ENCODE data around the gene SLC2A5.

SLC2A5 gene

DNA sequence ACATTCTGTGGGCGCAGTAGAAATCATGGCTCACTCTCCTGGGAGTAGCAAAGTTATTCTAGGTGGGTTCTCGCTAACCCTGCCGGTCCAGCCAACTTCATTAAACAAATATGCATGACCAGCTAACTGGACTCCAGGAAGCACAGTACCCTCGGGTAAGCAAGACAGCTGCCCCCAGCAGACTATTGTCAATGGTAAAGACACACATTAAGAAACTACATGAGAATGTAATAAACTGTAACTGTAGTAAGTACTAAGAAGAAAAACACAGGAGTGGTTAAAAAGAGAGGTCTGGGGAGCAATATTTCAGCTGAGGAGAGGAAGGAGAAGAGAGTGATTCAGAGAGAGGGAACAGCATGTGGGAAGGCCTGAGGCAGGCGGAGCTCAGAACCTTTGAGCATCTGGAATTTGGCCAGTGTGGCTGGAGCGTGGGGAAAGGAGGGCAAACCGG, 7.4 kb downstream of the SLC2A5 start:
- no peak for DNase-seq (ENCODE audit: low spot score)

- DNase-seq (ENCODE audit: low spot score), result no peak
Observed at GRCh38 chr1:9061252-9061960, 8.0 kb downstream of the SLC2A5 start.

GRCh38 chr1:9059891-9060744, 9.3 kb downstream of the SLC2A5 start:
- no peak for DNase-seq (ENCODE audit: low spot score)

DNA sequence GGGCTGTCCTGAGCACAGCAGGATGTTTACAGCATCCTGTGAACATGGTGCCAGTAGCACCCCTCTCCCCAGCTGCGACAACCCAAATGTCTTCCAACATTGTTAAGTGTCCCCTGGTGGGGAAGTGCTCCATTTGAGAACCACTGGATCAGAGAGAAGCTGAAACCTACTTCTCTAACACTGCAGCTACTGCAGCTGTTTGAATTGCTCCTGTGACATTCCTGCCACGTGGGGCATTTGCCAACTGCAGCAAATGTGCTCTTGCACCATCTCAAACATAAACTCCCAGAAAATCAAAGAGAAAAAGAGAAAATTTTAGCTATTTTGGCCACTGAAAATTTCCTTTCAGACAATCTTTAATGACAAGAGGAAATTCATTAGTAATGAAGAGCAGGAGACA, 11.0 kb downstream of the SLC2A5 start:
- no peak for DNase-seq (ENCODE audit: low spot score)

- no peak for DNase-seq (ENCODE audit: low spot score)
Observed at GRCh38 chr1:9057851-9058250, 11.6 kb downstream of the SLC2A5 start.

DNA sequence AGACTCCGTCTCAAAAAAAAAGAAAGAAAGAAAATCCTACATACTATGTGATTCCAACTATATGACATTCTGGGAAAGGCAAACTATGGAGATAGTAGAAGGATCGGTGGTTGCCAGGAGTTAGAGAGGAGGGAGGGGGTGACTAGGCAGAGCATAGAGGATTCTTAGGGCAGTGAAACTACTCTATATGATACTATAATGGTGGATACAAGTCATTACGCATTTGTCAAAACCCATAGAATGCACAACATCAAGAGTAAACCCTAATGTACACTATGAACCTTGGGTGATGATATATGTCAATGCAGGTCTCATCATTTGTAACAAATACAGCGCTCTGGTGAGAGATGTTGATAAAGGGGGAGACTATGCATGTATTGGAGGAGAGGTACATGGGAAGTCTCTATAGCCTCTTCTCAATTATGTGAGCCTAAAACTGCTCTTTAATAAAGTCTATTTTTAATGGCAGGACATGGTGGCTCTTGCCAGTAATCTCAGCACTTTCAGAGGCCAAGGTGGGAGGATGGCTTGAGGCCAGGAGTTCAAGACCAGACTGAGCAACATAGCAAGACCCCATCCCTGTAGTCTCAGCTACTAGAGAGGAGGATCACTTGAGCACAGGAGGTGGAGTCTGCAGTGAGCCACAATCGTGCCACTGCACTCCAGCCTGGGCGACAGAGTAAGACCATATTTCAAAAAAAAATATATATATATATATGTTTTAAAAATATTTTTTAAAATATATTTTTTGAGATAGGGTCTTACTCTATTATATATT, 17.0 kb downstream of the SLC2A5 start:
- DNase-seq (ENCODE audit: low spot score), result no peak

DNA sequence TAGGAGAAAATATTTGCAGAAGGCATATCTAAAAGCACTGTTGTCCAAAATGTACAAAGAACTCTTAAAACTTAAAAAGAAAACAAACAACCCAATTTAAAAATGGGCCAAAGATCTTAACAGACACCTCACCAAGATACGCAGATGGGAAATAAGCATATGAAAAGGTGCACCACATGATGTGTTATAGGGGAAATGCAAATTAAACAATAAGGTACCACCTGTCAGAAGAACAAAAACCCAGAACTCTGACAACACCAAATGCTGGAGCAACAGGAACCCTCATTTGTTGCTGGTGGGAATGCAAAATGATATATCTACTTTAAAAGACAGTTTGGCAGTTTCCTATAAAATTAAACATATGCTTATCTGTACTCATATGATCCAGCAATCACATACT, 18.1 kb downstream of the SLC2A5 start:
- DNase-seq (ENCODE audit: low spot score), result no peak

DNA sequence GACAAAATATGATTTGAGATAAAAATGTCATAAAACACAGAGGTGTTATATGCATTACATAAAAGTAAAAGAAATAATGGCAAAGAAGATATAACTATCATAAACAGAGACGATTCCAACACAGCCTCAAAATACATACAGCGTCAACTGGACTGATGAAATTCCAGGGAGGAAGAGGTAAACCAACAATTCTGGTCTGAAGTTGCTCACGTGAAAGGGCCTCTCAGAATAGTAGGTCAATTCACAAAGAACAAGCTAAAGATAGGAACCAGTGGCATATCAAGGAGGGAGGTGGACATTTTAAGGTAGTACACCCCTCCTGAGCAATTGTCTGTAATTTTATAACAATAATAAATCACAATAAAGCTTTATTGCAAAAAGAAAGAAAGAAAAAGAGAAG, 18.6 kb downstream of the SLC2A5 start:
- no peak for DNase-seq (ENCODE audit: low spot score)

- DNase-seq (ENCODE audit: low spot score), result no peak
Observed at GRCh38 chr1:9048551-9048950, 20.9 kb downstream of the SLC2A5 start.

- no peak for DNase-seq (ENCODE audit: low spot score)
Observed at GRCh38 chr1:9047019-9047418, 22.4 kb downstream of the SLC2A5 start.

DNA sequence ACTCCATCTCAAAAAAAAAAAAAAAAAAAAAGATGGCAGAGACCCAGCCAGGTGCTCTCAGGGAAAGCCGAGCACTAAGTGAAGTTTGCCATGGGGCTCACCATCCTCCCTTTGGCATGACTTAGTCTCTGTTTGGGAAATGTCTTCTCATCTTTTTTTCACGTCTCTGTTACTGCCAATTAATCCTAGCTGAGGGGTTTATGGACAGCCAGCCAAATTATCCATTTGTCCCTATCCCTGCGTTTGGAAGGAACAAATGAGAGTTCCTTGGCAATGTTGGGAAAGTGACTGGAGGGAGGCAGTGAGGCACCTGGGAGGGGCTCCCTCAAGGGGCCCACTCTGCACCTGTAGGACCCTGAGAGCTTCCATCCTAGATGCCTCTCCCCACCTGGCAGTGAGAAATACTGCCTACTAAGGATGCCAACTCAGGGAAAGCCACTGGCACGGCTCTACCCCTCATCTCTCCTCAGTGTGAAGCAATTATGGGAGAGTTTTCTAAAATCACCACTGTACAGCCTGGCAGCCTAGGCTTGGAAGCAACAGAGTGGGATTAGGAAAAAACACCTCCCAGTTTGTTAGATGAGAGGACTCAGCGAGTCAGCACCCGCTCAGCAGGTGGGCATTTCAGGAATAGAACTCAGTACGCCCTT, 23.4 kb downstream of the SLC2A5 start:
- no peak for DNase-seq (ENCODE audit: low spot score)

DNA sequence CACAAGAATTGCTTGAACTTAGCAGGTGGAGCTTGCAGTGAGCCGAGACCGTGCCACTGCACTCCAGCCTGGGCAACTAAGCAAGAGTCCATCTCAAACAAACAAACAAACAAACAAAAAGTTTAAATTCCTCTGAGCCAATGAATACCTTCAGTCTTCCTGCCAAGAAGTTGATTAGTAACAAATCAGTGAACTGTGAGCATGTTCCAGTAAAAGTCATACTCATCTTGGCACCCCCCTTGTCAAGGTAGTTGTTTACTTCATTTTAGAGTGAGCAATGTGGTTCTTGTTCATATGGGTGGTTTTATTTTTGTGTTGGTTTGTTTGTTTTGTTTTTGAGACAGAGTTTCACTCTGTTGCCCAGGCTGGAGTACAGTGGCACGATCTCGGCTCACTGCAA, 25.2 kb downstream of the SLC2A5 start:
- no peak for DNase-seq (ENCODE audit: low spot score)

- no peak for DNase-seq (ENCODE audit: low spot score)
Observed at GRCh38 chr1:9042272-9042671, 27.2 kb downstream of the SLC2A5 start.

DNA sequence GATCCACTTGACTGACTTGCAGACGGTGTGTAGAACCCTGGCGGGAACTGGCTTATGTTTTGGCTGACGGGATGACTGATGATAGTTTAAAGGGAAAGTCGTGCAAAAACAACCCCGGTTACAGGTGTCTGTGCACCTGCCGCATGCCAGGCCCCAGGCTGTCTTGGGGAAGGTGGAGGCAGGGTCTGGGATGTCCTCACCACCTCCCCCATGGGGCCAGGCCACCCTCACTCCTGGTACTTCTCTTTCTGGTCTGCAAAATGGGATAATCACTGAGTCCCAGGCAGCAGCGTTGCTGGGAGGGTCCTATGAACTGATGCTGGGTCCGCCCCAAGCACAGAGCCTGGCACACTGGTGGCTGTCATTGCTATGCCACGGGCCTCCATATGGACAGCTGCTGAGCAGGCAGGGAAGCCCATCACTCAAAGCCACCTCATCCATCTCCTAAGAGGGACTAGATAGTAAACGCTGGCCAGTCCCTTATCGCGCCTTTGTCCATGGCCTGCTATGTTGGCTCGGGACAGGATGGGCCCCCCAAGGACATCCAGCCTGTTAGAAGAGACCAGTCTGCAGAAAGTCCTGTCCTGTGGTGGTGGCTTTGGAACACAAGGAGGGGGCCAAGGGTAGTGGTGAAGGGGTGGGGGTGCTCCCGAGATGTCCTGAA, 28.2 kb downstream of the SLC2A5 start:
- no peak for DNase-seq (ENCODE audit: low spot score)

GRCh38 chr1:9040659-9041030, 28.8 kb downstream of the SLC2A5 start:
- no peak for DNase-seq (ENCODE audit: low spot score)

GRCh38 chr1:9039761-9040658, 29.4 kb downstream of the SLC2A5 start:
- DNase-seq (ENCODE audit: low spot score), result no peak

GRCh38 chr1:9038881-9039760, 30.3 kb downstream of the SLC2A5 start:
- no peak for DNase-seq (ENCODE audit: low spot score)

GRCh38 chr1:9038338-9038650, 31.1 kb downstream of the SLC2A5 start:
- no peak for DNase-seq (ENCODE audit: low spot score)

DNA sequence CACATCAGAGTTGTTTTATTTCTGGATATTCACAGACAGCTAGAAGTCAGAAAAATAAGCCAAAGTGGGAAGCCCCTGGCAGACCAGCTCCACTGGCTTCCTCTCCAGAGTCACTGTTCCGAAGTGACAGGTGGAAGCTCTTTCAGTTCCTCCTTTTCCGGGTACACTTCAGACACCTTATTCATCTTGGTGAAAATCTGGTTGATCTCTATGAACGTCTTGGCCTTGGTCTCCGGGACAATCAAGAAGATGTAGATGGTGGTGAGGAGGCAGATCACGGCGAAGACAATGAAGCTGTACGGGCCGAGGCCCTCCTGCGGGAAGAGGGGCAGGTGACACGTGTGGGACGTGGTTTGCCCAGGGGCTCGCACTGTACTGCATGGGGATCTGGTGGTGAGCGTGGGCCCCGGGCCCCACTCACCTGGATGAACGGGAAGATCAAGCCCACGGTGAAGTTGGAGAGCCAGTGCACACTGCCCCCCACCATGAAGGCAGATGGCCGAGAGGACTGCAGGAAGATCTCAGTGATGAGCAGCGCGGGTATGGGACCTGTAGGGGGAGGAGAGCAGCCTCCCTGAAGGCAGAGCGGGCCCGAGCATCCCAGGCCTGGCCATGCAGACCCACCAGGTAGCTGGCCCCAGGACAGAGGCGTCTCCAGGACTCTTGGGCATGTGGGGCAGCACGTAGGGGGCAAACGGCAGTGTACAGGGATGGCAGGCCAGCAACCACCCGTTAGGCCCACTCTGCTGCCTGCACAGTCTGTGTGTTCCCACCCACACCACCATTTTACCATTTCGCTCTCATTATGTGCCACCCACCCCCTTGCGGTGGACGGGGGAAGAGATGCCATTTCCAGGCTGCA, 31.7 kb downstream of the SLC2A5 start:
- no peak for DNase-seq (ENCODE audit: low spot score)
